ENCODE measurements around the gene SPACA7. TPM values are rescaled to one million over a fixed set of nuclear protein-coding genes. Genes with fewer than 3 reads are reported as not detected.
"Not testable (repeated sequence)": the region's sequence is repeated elsewhere in the genome, so short reads cannot be mapped to it uniquely, and the experiment has no call there.

The SPACA7 gene
- total RNA-seq, 1 donor from 2014 or later = not detected

GRCh38 chr13:112397108-112397507, 21.0 kb downstream of the SPACA7 start:
- TF ChIP-seq, protein P1, sequence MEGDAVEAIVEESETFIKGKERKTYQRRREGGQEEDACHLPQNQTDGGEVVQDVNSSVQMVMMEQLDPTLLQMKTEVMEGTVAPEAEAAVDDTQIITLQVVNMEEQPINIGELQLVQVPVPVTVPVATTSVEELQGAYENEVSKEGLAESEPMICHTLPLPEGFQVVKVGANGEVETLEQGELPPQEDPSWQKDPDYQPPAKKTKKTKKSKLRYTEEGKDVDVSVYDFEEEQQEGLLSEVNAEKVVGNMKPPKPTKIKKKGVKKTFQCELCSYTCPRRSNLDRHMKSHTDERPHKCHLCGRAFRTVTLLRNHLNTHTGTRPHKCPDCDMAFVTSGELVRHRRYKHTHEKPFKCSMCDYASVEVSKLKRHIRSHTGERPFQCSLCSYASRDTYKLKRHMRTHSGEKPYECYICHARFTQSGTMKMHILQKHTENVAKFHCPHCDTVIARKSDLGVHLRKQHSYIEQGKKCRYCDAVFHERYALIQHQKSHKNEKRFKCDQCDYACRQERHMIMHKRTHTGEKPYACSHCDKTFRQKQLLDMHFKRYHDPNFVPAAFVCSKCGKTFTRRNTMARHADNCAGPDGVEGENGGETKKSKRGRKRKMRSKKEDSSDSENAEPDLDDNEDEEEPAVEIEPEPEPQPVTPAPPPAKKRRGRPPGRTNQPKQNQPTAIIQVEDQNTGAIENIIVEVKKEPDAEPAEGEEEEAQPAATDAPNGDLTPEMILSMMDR (IDR thresholded peaks at IDR 0.05) = no peak
- Mint-ChIP-seq H3K27ac (no peak overlapping the region), H3K27me3 (no peaks in the 10 kb centered on the region), H3K4me1 (no peaks in the 10 kb centered on the region), H3K9me3 (peaks cover 2% of the 10 kb centered on the region), H3K4me3 (no peak overlapping the region), H3K36me3 (ENCODE audit: low read depth) (no peaks in the 10 kb centered on the region)
- ATAC-seq (ENCODE audit: low read depth) (no peak), DNase-seq (no peak)
- ChIA-PET POLR2A (no interaction called here), CTCF (no interaction called here)
- intact Hi-C loops (cut with micrococcal nuclease) = no loop called here

DNA sequence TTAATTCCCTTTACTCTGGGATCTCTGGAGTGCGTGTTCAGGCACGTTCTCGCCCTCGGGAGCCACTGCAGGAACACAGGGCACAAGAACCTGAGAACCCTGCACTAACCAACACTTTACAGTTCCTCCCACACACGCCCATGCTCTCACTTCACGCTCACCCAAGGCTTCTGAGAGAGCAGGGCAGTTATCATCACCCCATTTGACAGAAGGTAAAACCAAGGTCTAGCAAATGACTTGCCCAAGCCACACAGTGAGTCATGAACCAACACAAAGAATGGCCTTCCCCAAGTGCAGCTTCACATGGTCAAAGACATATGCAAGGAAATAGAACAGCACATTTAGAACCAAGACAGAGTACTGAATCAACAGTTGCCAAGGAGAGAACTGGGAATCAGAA, 22.2 kb downstream of the SPACA7 start:
- CTCF ChIA-PET; H3K36me3 Mint-ChIP-seq (ENCODE audit: low read depth); H3K4me1 Mint-ChIP-seq; H3K27me3 Mint-ChIP-seq; H3K4me3 Mint-ChIP-seq; ATAC-seq (ENCODE audit: low read depth); POLR2A ChIA-PET; DNase-seq; H3K9me3 Mint-ChIP-seq; H3K27ac Mint-ChIP-seq; intact Hi-C loops (cut with micrococcal nuclease): not testable (repeated sequence)

DNA sequence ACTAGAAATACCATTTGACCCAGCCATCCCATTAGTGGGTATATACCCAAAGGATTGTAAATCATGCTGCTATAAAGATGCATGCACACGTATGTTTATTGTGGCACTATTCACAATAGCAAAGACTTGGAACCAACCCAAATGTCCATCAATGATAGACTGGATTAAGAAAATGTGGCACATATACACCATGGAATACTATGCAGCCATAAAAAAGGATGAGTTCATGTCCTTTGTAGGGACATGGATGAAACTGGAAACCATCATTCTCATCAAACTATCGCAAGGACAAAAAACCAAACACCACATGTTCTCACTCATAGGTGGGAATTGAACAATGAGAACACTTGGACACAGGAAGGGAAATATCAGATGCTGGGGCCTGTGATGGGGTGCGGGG, 33.7 kb downstream of the SPACA7 start:
- H3K36me3 Mint-ChIP-seq (ENCODE audit: low read depth); intact Hi-C loops (cut with micrococcal nuclease); H3K27ac Mint-ChIP-seq; POLR2A ChIA-PET; CTCF ChIA-PET; ATAC-seq (ENCODE audit: low read depth); H3K4me1 Mint-ChIP-seq; DNase-seq; H3K27me3 Mint-ChIP-seq; H3K4me3 Mint-ChIP-seq: not testable (repeated sequence)
- H3K9me3 Mint-ChIP-seq = peaks cover 27% of the 10 kb centered on the region

DNA sequence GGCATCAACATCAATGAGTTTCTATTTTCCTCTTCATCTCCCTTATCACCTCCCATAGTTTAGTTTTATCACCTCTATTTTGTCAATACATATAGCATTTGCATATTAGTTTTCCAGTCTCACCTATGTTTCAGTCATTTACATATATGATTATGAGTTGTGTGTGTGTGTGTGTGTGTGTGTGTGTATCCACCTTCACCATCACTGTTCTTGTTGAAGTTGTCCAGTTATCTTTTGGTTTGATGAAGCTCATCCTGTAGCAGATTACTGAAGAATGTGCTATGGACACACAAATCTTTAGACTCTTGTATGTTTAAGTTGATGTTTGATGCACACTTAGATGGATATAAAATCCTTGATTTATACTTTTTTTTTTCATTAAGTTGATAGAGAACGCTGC, 40.5 kb downstream of the SPACA7 start:
- ATAC-seq (ENCODE audit: low read depth) = no peak
- ChIA-PET POLR2A (no interaction called here), CTCF (no interaction called here)
- no peaks in the 10 kb centered on the region for H3K4me1 Mint-ChIP-seq
- no peak overlapping the region for H3K27ac Mint-ChIP-seq
- H3K27me3 Mint-ChIP-seq = no peaks in the 10 kb centered on the region
- peaks cover 3% of the 10 kb centered on the region for H3K36me3 Mint-ChIP-seq (ENCODE audit: low read depth)
- H3K4me3 Mint-ChIP-seq = no peak overlapping the region
- TF ChIP-seq, protein P1 (IDR thresholded peaks at IDR 0.05) = no peak
- intact Hi-C loops (cut with micrococcal nuclease) = no loop called here
- H3K9me3 Mint-ChIP-seq = peaks cover 48% of the 10 kb centered on the region
- DNase-seq = no peak

DNA sequence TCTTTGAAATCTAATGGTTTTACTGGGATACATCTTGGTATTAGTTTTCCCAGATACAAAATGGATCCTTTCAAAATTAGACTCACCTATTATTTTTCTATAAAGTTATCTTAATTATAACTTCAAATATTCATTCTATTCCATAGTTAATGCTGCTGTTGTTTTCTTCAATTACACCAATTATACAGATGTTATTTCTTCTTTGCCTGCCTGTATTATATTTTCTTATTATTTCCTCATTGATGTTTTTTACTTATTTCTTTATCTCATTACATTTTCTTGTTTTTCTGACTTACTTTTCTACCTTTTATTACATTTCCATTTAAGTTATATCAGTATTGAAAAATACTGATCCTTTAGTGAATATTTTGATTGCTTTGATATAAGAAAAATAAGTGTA, 40.9 kb downstream of the SPACA7 start:
- ATAC-seq (ENCODE audit: low read depth) = no peak

DNA sequence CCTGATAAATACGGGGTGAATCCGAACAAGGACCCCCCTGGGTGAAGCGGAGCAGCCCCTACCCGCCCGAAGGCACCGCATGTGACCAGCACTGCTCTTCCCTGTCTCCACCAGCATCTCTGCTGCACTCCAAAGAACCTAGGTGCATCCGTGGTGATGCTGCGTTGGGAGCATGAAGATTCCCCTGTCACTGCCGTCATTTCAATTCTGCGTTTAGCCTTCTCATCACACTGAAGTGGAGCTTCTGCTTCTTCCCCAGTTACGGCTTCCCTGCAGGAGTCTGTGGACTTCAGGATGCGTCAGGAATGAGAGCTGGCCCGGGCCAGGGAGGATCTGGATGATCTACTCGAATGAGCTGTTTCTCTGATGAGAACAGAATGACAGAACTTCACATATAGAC, 47.9 kb downstream of the SPACA7 start:
- CTCF ChIA-PET = no interaction called here
- DNase-seq (no peak), ATAC-seq (ENCODE audit: low read depth) (no peak)
- POLR2A ChIA-PET = no interaction called here
- H3K36me3 Mint-ChIP-seq (ENCODE audit: low read depth) = no peaks in the 10 kb centered on the region
- H3K4me3 Mint-ChIP-seq = no peak overlapping the region
- no peak overlapping the region for H3K27ac Mint-ChIP-seq
- intact Hi-C loops (cut with micrococcal nuclease) = no loop called here
- TF ChIP-seq, protein P1 (IDR thresholded peaks at IDR 0.05) = no peak
- H3K27me3 Mint-ChIP-seq = peaks cover 2% of the 10 kb centered on the region
- H3K9me3 Mint-ChIP-seq = peaks cover 43% of the 10 kb centered on the region
- H3K4me1 Mint-ChIP-seq = no peaks in the 10 kb centered on the region

More for the DNA sequence above, 40.9 kb downstream of the SPACA7 start:
- peaks cover 51% of the 10 kb centered on the region for H3K9me3 Mint-ChIP-seq
- intact Hi-C loops (cut with micrococcal nuclease) = no loop called here
- no peaks in the 10 kb centered on the region for H3K4me1 Mint-ChIP-seq
- DNase-seq = no peak
- ChIA-PET POLR2A (no interaction called here), CTCF (no interaction called here)
- H3K27ac Mint-ChIP-seq = no peak overlapping the region
- no peaks in the 10 kb centered on the region for H3K27me3 Mint-ChIP-seq
- TF ChIP-seq, protein P1 (IDR thresholded peaks at IDR 0.05) = no peak
- no peak overlapping the region for H3K4me3 Mint-ChIP-seq
- H3K36me3 Mint-ChIP-seq (ENCODE audit: low read depth) = peaks cover 3% of the 10 kb centered on the region

Measured in activated B cell treated with CpG ODN at 0.5 μM for 24 hours (primary cell).